T-helper 9 cell (primary cell): ENCODE results near the gene ERCC3.
"Not testable (repeated sequence)": the region's sequence is repeated elsewhere in the genome, so short reads cannot be mapped to it uniquely, and the experiment has no call there.

Experiments used
- DNase-seq: peaks from one replicate; pipeline ENCODE4 v3.0.0-alpha.2; 2020

ERCC3 gene

GRCh38 chr2:127278959-127279358 is 15.0 kb downstream of the ERCC3 start:
- DNase-seq: no peak

- DNase-seq: no peak
Observed at GRCh38 chr2:127277028-127277427, 16.9 kb downstream of the ERCC3 start.

GRCh38 chr2:127275789-127276188 is 18.2 kb downstream of the ERCC3 start:
- no peak for DNase-seq

- DNase-seq: no peak
Observed at GRCh38 chr2:127275356-127275755, 18.6 kb downstream of the ERCC3 start.

GRCh38 chr2:127270663-127271062 is 23.3 kb downstream of the ERCC3 start:
- no peak for DNase-seq

- no peak for DNase-seq
Observed at GRCh38 chr2:127261804-127262406, 32.0 kb downstream of the ERCC3 start.

GRCh38 chr2:127259355-127259754 is 34.6 kb downstream of the ERCC3 start:
- DNase-seq: no peak

GRCh38 chr2:127256866-127257265 is 37.1 kb downstream of the ERCC3 start:
- no peak for DNase-seq

GRCh38 chr2:127256381-127256780 is 37.6 kb downstream of the ERCC3 start:
- no peak for DNase-seq

- DNase-seq: no peak
Observed at GRCh38 chr2:127255721-127256120, 38.2 kb downstream of the ERCC3 start.

GRCh38 chr2:127255146-127255545 is 38.8 kb downstream of the ERCC3 start:
- DNase-seq: no peak

- DNase-seq: no peak
Observed at GRCh38 chr2:127254386-127254981, 39.5 kb downstream of the ERCC3 start.

- not testable (repeated sequence) for DNase-seq
Observed at GRCh38 chr2:127241184-127241583, 52.8 kb downstream of the ERCC3 start.

- DNase-seq: no peak
Observed at GRCh38 chr2:127239395-127239794, 54.5 kb downstream of the ERCC3 start.

GRCh38 chr2:127237768-127238167 is 56.2 kb downstream of the ERCC3 start:
- DNase-seq: not testable (repeated sequence)

- no peak for DNase-seq
Observed at GRCh38 chr2:127235082-127235702, 58.8 kb downstream of the ERCC3 start.

GRCh38 chr2:127233710-127234109 is 60.2 kb downstream of the ERCC3 start:
- DNase-seq: no peak

GRCh38 chr2:127231130-127231865 is 62.6 kb downstream of the ERCC3 start:
- DNase-seq: no peak

- DNase-seq: no peak
Observed at GRCh38 chr2:127229555-127229954, 64.4 kb downstream of the ERCC3 start.

- DNase-seq: no peak
Observed at GRCh38 chr2:127228102-127228501, 65.8 kb downstream of the ERCC3 start.

GRCh38 chr2:127227264-127227660 is 66.7 kb downstream of the ERCC3 start:
- DNase-seq: not testable (repeated sequence)

- no peak for DNase-seq
Observed at GRCh38 chr2:127226520-127227263, 67.3 kb downstream of the ERCC3 start.

- DNase-seq: no peak
Observed at GRCh38 chr2:127226132-127226519, 67.8 kb downstream of the ERCC3 start.
